ENCODE measurements around the gene PLCH1. TPM values are rescaled to one million over a fixed set of nuclear protein-coding genes. Genes with fewer than 3 reads are reported as not detected.
A peak's percentile ranks its signal among the peaks of the same experiment; 100 is the strongest.

The PLCH1 gene, protein sequence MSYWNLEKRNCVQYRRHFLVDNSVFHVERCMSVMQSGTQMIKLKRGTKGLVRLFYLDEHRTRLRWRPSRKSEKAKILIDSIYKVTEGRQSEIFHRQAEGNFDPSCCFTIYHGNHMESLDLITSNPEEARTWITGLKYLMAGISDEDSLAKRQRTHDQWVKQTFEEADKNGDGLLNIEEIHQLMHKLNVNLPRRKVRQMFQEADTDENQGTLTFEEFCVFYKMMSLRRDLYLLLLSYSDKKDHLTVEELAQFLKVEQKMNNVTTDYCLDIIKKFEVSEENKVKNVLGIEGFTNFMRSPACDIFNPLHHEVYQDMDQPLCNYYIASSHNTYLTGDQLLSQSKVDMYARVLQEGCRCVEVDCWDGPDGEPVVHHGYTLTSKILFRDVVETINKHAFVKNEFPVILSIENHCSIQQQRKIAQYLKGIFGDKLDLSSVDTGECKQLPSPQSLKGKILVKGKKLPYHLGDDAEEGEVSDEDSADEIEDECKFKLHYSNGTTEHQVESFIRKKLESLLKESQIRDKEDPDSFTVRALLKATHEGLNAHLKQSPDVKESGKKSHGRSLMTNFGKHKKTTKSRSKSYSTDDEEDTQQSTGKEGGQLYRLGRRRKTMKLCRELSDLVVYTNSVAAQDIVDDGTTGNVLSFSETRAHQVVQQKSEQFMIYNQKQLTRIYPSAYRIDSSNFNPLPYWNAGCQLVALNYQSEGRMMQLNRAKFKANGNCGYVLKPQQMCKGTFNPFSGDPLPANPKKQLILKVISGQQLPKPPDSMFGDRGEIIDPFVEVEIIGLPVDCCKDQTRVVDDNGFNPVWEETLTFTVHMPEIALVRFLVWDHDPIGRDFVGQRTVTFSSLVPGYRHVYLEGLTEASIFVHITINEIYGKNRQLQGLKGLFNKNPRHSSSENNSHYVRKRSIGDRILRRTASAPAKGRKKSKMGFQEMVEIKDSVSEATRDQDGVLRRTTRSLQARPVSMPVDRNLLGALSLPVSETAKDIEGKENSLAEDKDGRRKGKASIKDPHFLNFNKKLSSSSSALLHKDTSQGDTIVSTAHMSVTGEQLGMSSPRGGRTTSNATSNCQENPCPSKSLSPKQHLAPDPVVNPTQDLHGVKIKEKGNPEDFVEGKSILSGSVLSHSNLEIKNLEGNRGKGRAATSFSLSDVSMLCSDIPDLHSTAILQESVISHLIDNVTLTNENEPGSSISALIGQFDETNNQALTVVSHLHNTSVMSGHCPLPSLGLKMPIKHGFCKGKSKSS (N-terminal part only)
- total RNA-seq (1 to 10 TPM in 3 of 7 donors, under 1 TPM in 4; 0.23 to 6.3 (median 0.83) TPM), polyA plus RNA-seq (under 1 TPM; 0.04 to 0.12 TPM)
- long read RNA-seq, donor 1 = 0 reads
- long read RNA-seq, donor 2 = 0 reads
- long read RNA-seq, donor 3 = 0 reads

DNA sequence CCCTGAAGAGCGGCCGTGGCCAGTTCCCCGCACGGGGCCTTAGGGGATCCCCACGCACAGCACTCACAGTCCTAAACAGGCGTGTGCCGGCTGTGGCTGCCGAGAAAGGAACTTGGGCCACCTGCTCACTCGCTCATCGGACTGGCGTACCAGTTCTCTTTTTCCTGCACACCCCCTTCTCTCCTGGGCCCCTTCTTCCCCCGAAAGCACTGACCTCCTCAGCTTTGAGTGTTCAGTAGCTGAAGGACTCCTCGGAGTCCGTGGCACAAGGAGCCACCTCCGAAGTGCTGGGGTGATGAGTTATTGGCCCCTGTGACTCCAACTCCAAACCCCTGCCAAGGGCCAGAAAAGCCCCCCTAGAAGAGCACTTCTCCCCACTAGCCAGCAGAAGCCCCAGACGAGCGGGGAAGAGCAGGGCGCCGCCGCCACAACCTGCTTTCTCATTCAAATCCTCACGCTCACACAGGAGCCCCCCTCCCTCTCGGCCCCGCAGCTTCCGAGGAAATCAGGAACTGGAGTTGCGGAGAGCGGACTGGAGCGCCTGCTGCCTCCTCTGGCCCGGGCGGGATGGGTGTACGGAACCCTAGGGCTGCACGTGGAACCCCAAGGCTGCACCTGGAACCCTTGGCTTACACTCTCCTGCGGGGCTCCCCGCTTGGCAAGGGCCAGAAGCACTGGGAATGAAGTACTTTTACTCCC lies at the start of gene PLCH1:
Gene PLCH1 (minus strand): TSS at position 446 of the 699 bp plus-strand sequence. CDS start 40,847 bp downstream, outside the sequence.
- no peak within 1 kb of the TSS for H3K27ac ChIP-seq
- peak within 1 kb of the TSS; percentile 46 for H3K4me3 ChIP-seq
- H3K27me3 ChIP-seq = no peaks in the 10 kb centered on the region
- 0 to 1% (median 1%) methylated on average over 33 of the region's 33 CpGs for WGBS, 3 donors
- H3K4me1 ChIP-seq (ENCODE audit: insufficient read depth) = peaks cover 1% of the 10 kb centered on the region
- intact Hi-C loops (cut with DNase I) = no loop called here
- no peaks in the 10 kb centered on the region for H3K36me3 ChIP-seq
- H3K9me3 ChIP-seq = no peaks in the 10 kb centered on the region
- TF ChIP-seq, protein P1, sequence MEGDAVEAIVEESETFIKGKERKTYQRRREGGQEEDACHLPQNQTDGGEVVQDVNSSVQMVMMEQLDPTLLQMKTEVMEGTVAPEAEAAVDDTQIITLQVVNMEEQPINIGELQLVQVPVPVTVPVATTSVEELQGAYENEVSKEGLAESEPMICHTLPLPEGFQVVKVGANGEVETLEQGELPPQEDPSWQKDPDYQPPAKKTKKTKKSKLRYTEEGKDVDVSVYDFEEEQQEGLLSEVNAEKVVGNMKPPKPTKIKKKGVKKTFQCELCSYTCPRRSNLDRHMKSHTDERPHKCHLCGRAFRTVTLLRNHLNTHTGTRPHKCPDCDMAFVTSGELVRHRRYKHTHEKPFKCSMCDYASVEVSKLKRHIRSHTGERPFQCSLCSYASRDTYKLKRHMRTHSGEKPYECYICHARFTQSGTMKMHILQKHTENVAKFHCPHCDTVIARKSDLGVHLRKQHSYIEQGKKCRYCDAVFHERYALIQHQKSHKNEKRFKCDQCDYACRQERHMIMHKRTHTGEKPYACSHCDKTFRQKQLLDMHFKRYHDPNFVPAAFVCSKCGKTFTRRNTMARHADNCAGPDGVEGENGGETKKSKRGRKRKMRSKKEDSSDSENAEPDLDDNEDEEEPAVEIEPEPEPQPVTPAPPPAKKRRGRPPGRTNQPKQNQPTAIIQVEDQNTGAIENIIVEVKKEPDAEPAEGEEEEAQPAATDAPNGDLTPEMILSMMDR (IDR thresholded peaks at IDR 0.05) = no peak
- TF ChIP-seq EP300 (IDR thresholded peaks at IDR 0.05) = no peak
- no peak for TF ChIP-seq POLR2A (IDR thresholded peaks at IDR 0.05)
- DNase-seq = peak; percentile 27 to 63 (median 53)

DNA sequence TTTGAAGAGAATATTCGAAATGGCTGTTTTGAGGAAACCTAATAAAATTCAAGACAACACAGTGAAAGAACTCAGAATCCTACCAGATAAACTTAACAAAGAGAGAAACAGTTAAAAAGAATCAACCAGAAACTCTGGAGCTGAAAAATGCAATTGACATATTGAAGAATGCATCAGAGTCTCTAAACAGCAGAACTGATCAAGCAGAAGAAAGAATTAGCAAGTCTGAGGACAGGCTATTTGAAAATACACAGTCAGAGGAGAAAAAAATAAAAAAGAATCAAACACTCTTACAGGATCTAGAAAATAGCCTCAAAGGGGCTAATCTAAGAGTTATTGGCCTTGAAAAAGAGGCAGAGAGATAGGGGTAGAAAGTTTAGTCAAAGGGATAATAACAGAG lies 47.7 kb upstream of the PLCH1 start:
- intact Hi-C loops (cut with DNase I) = no loop called here
- WGBS, 3 donors = 83 to 98% (median 95%) methylated on average over 1 of the region's 1 CpG
- no peaks in the 10 kb centered on the region for H3K9me3 ChIP-seq

DNA sequence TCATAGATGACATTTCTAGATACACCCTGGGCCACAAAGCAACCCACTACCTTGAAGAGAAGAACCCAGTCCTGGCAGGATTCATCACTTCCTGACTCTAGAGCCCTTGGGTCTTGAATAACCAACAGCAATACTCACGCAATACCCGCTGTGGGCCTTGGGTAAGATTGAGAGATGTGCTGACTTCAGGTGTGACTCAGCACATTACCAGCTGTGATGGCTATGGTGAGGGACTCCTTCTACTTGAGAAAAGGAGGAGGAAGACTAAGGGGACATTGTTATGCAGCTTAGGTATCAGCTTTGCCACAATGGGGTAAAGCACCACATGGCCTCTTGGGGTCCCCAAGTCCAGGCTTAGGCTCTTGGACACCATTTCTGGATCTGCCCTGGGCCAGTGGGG lies 46.3 kb upstream of the PLCH1 start:
- Histone ChIP-seq H3K4me3 (no peak overlapping the region), H3K9me3 (no peaks in the 10 kb centered on the region), H3K27me3 (no peaks in the 10 kb centered on the region), H3K36me3 (no peaks in the 10 kb centered on the region), H3K27ac (no peak overlapping the region), H3K4me1 (ENCODE audit: insufficient read depth) (no peaks in the 10 kb centered on the region)
- no peak for TF ChIP-seq EP300 (IDR thresholded peaks at IDR 0.05)
- TF ChIP-seq, protein P1 (IDR thresholded peaks at IDR 0.05) = no peak
- DNase-seq = no peak
- 95 to 100% (median 99%) methylated on average over 2 of the region's 2 CpGs for WGBS, 3 donors
- intact Hi-C loops (cut with DNase I) = no loop called here

More for the DNA sequence above, 47.7 kb upstream of the PLCH1 start:
- no peaks in the 10 kb centered on the region for H3K27me3 ChIP-seq
- no peak overlapping the region for H3K4me3 ChIP-seq
- H3K4me1 ChIP-seq (ENCODE audit: insufficient read depth) = no peaks in the 10 kb centered on the region
- TF ChIP-seq POLR2A (IDR thresholded peaks at IDR 0.05) (no peak), EP300 (IDR thresholded peaks at IDR 0.05) (no peak)
- TF ChIP-seq, protein P1 (IDR thresholded peaks at IDR 0.05) = no peak
- H3K36me3 ChIP-seq = no peaks in the 10 kb centered on the region
- no peak overlapping the region for H3K27ac ChIP-seq
- no peak for DNase-seq

All from ovary (tissue), 10 donors.